OCI-LY1 (cell line): ENCODE results near the gene SLC39A13.

Experiments
- H2AFZ ChIP-seq: fragments of 200-600 bp; sonication (generic), shearing (Covaris generic); 2 replicates; pipeline ENCODE4 v1.6.0; 2014; ENCODE audit warnings: antibody characterized with exemption, mild to moderate bottlenecking, low read length
- H3F3A ChIP-seq: fragments of 200-600 bp; sonication (generic), shearing (Covaris generic); 2 replicates; pipeline ENCODE4 v1.6.0; 2014; ENCODE audit warnings: mild to moderate bottlenecking, antibody characterized with exemption, low read length, moderate library complexity; ENCODE audit not compliant: insufficient read depth
- H3K27ac ChIP-seq: fragments of 200-600 bp; sonication (generic); 2 replicates; pipeline ENCODE4 v1.5.1; 2014; ENCODE audit warnings: low read length, mixed run types, mild to moderate bottlenecking, low read depth; ENCODE audit not compliant: poor library complexity, severe bottlenecking
- H3K27me3 ChIP-seq: fragments of 200-600 bp; sonication (generic); 2 replicates; pipeline ENCODE4 v1.6.0; 2014; ENCODE audit warnings: antibody characterized with exemption, mild to moderate bottlenecking, low read length, moderate library complexity; ENCODE audit not compliant: insufficient read depth
- H3K36me3 ChIP-seq: fragments of 200-600 bp; sonication (generic); 2 replicates; pipeline ENCODE4 v1.6.1; 2014; ENCODE audit warnings: mild to moderate bottlenecking, antibody characterized with exemption, low read length, moderate library complexity, mixed read lengths; ENCODE audit not compliant: insufficient read depth
- H3K4me1 ChIP-seq: fragments of 200-600 bp; sonication (generic); 2 replicates; pipeline ENCODE4 v1.5.1; 2014; ENCODE audit warnings: mild to moderate bottlenecking, low read length, moderate library complexity; ENCODE audit not compliant: insufficient read depth, severe bottlenecking
- H3K4me2 ChIP-seq: fragments of 200-600 bp; sonication (generic), shearing (Covaris generic); 2 replicates; pipeline ENCODE4 v1.6.1; 2014; ENCODE audit warnings: low read length
- H3K4me3 ChIP-seq: fragments of 200-600 bp; sonication (generic); 2 replicates; pipeline ENCODE4 v1.5.1; 2014; ENCODE audit warnings: low read length, low read depth, mild to moderate bottlenecking, mixed read lengths; ENCODE audit not compliant: poor library complexity, severe bottlenecking
- H3K79me2 ChIP-seq: fragments of 200-600 bp; shearing (Covaris generic); 2 replicates; pipeline ENCODE4 v1.6.1; 2016; ENCODE audit warnings: mixed run types, low read length, mixed read lengths; ENCODE audit not compliant: insufficient read depth
- H3K9ac ChIP-seq: fragments of 200-600 bp; sonication (generic), shearing (Covaris generic); 2 replicates; pipeline ENCODE4 v1.6.1; 2014; ENCODE audit warnings: mild to moderate bottlenecking, low read length, mixed read lengths
- H3K9me2 ChIP-seq: fragments of 200-600 bp; sonication (generic), shearing (Covaris generic); 2 replicates; pipeline ENCODE4 v1.6.1; 2014; ENCODE audit warnings: low read depth, mild to moderate bottlenecking, low read length, mixed read lengths
- H3K9me3 ChIP-seq: fragments of 200-600 bp; shearing (Covaris generic); 2 replicates; pipeline ENCODE4 v1.6.1; 2014; ENCODE audit warnings: low read length, mixed read lengths
- H4K20me1 ChIP-seq: fragments of 200-600 bp; sonication (generic), shearing (Covaris generic); 2 replicates; pipeline ENCODE4 v1.6.0; 2016; ENCODE audit warnings: mild to moderate bottlenecking, low read length; ENCODE audit not compliant: insufficient read depth
- EZH2 ChIP-seq: fragments of 200-600 bp; sonication (generic), shearing (Covaris generic); IDR thresholded peaks from 2 replicates; pipeline ENCODE4 v1.8.0; 2017; ENCODE audit warnings: borderline replicate concordance, mixed run types, mild to moderate bottlenecking, antibody characterized with exemption, low read length, moderate library complexity, mixed read lengths
- TF ChIP-seq, protein P1 (sequence below): fragments of 200-600 bp; sonication (generic), shearing (Covaris generic); IDR thresholded peaks from 2 replicates; pipeline ENCODE4 v1.5.1; 2017; ENCODE audit warnings: mild to moderate bottlenecking, antibody characterized with exemption, low read length, moderate library complexity, mixed read lengths

Gene SLC39A13

DNA sequence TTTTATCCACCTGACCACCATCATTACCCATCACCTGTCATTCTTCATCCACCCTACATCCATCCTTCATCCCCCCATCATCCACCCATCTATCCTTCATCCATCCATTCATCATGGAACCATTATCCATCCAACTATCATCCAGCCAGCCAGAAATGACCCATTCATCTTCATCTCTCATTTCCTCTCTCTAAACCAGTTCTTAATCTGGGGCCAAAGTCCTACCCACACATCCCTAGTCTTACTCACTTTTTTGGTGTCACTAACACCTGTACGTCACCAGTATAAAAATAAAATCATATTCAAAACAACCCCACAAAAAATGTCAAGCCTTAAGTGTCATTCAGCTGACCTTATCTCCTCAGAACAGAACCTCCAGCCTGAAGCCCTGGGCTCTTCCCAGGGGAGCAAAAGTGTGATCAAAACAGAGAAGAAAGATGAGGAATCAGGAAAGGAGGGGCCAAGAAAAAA, 42.3 kb upstream of the SLC39A13 start:
- no peak overlapping the region for H3K4me2 ChIP-seq
- no peaks in the 10 kb centered on the region for H3K27me3 ChIP-seq
- H3K4me3 ChIP-seq = no peak overlapping the region
- no peaks in the 10 kb centered on the region for H3K9me2 ChIP-seq
- H3K79me2 ChIP-seq = peaks cover 12% of the 10 kb centered on the region; the same call in 1 of the 2 replicates
- H3K9me3 ChIP-seq = no peaks in the 10 kb centered on the region
- H3K9ac ChIP-seq = no peak overlapping the region
- H2AFZ ChIP-seq = no peak overlapping the region
- H4K20me1 ChIP-seq = no peaks in the 10 kb centered on the region
- no peaks in the 10 kb centered on the region for H3F3A ChIP-seq
- H3K36me3 ChIP-seq = peaks cover 54% of the 10 kb centered on the region
- no peaks in the 10 kb centered on the region for H3K4me1 ChIP-seq
- no peak overlapping the region for H3K27ac ChIP-seq
- TF ChIP-seq, protein P1, sequence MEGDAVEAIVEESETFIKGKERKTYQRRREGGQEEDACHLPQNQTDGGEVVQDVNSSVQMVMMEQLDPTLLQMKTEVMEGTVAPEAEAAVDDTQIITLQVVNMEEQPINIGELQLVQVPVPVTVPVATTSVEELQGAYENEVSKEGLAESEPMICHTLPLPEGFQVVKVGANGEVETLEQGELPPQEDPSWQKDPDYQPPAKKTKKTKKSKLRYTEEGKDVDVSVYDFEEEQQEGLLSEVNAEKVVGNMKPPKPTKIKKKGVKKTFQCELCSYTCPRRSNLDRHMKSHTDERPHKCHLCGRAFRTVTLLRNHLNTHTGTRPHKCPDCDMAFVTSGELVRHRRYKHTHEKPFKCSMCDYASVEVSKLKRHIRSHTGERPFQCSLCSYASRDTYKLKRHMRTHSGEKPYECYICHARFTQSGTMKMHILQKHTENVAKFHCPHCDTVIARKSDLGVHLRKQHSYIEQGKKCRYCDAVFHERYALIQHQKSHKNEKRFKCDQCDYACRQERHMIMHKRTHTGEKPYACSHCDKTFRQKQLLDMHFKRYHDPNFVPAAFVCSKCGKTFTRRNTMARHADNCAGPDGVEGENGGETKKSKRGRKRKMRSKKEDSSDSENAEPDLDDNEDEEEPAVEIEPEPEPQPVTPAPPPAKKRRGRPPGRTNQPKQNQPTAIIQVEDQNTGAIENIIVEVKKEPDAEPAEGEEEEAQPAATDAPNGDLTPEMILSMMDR = no peak
- TF ChIP-seq EZH2 = no peak

DNA sequence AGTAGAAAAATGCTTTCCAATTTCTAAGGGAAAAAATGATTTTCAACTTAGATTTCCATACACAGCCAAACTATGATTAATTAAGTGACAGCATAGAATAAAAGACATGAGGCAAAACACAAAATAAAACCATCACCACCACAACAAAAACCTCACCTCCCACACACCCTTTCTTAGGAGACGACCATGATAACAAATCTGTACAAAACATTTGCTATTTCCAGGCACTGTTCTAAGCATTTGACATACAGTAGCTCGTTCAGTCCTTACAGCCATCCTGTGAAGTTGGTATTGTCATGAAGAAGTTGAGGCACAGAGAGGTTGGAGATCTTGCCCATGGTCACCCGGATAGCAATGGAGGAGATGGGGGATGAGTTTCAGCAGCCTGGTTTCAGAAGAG, 38.7 kb upstream of the SLC39A13 start:
- Histone ChIP-seq H4K20me1 (no peaks in the 10 kb centered on the region), H2AFZ (no peak overlapping the region), H3F3A (no peaks in the 10 kb centered on the region), H3K27me3 (no peaks in the 10 kb centered on the region), H3K4me3 (no peak overlapping the region), H3K9me3 (no peaks in the 10 kb centered on the region), H3K27ac (no peak overlapping the region), H3K9me2 (no peaks in the 10 kb centered on the region), H3K9ac (no peak overlapping the region), H3K4me2 (no peak overlapping the region), H3K79me2 (peaks cover 12% of the 10 kb centered on the region; the same call in 1 of the 2 replicates), H3K4me1 (peaks cover 8% of the 10 kb centered on the region), H3K36me3 (peaks cover 74% of the 10 kb centered on the region)
- TF ChIP-seq, protein P1 = no peak
- no peak for TF ChIP-seq EZH2

DNA sequence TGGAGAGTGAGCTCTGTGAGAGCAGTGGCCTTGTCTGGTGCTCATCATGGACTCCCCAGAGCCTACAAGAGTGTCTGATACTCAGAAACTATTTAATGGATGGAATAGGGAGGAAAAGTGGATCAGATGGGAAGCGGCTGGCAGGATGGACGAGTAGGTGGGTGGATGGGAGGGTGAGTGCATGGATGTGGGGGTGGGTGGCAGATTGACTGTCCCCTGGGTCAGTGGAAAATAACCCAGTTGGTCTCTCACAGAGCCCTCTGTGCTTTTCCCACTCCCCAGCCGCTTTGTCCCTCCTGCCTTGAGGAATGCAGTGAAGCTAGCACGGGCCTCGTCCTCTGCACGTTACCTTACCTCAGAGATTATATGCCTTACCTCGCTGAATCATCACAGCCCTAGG, 36.0 kb upstream of the SLC39A13 start:
- no peak overlapping the region for H2AFZ ChIP-seq
- H3K27me3 ChIP-seq = no peaks in the 10 kb centered on the region
- H3K4me3 ChIP-seq = no peak overlapping the region
- peaks cover 34% of the 10 kb centered on the region for H3K4me1 ChIP-seq
- no peak overlapping the region for H3K27ac ChIP-seq
- H3K4me2 ChIP-seq = no peak overlapping the region
- no peaks in the 10 kb centered on the region for H4K20me1 ChIP-seq
- no peaks in the 10 kb centered on the region for H3K9me3 ChIP-seq
- peaks cover 62% of the 10 kb centered on the region for H3K36me3 ChIP-seq
- H3K9ac ChIP-seq = no peak overlapping the region
- no peaks in the 10 kb centered on the region for H3F3A ChIP-seq
- H3K79me2 ChIP-seq = peaks cover 11% of the 10 kb centered on the region; the same call in 1 of the 2 replicates
- TF ChIP-seq, protein P1 = no peak
- no peak for TF ChIP-seq EZH2
- H3K9me2 ChIP-seq = no peaks in the 10 kb centered on the region
